Posterior cingulate gyrus (tissue), 11 donors: ENCODE results near the gene ZBTB17.
A peak's percentile ranks its signal among the peaks of the same experiment; 100 is the strongest.
"Not testable (repeated sequence)": the region's sequence is repeated elsewhere in the genome, so short reads cannot be mapped to it uniquely, and the experiment has no call there.

ENCODE experiments used
- DNase-seq, 10 donors: peaks; one replicate each; pipeline versions ENCODE4 v3.0.0 to v3.0.0-alpha.2; 2020 to 2021; ENCODE audit warnings: mixed read lengths in 3 of 10
- intact Hi-C: fragments of 100-400 bp; cut with DNase I; formaldehyde crosslinking; loops from one replicate; pipeline ENCODE4 v1.15.1; 2023

Gene ZBTB17

DNA sequence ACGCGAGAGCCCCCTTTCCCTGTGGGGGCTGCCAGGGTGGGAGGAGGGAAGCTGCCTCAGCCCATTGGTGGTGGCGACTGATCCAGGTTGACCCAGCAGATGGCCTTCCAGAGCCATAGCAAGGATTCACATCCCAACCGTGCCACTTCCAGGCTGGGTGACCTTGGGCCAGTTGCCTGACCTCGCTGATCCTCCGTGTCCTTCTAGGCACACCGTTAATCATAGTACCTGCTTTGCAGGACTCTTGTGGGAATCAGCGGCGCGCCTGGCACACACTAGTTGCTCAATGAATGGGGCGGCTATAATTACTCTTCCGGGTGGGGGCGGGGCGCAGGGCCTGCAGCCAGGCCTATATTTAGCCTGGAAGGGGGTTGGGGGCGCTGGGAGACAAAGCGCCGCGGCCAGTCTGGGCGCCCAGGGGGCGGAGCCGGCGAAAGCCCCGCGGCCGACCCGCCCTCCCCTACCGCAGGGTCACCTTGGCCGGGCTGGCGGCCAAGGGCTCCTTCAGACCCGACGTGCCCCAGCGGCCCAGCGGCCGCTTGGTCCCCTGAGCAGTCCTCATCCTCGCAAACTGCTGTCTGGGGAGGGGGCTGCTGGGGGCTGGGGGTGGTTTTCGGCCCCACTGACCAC, 36.8 kb upstream of the ZBTB17 start:
- intact Hi-C loops, result no loop called here
- DNase-seq, result peak in 2 of 10 donors; percentile 26 to 74

DNA sequence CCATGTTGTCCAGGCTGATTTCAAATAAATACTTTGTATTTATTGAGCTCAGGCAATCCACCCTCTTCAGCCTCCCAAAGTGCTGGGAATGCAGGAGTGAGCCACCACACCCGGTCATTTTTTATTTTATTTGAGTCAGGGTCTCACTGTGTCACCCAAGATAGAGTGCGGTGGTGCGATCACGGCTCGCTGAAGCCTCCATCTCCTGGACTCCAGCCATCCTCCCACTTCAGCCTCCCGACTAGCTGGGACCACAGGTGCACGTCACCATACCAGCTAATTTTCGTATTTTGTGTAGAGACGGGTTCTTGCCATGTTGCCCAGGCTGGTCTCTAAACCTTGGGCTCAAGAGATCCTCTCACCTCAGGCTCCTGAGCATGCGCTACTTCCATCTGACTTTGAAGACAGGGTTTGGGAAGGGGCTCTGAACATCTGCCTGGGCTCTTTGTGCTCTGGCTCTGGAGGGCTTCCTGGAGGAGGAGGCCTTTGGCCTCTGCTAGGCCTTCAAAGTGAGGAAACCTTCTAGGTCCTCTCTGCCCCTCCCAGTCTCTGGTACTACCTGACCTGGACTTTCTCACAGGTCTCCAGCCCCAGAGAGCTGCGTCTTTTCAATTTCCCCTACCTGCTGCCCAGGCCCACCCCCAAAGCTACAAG, 36.2 kb upstream of the ZBTB17 start:
- intact Hi-C loops, result no loop called here
- peak in 1 of 10 donors; percentile 64 for DNase-seq

DNA sequence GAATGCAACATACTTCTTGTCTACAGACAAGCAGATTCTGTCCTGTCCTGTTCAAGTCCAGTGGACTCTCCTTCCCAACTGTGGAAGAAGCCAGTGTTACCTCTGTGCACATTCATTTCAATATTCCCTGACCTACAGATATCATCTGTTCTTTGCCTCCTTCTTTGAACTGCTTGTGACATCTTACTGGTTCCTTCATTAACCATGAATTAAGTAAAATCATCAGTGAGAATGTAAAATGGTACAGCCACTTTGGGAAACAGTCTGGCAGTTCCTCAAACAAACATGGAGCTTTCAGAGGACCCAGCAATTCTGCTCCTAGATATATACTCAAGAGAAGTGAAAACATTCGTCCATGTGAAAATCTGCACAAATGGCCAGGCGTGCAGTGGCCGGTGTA, 34.9 kb upstream of the ZBTB17 start:
- DNase-seq, result no peak
- intact Hi-C loops, result no loop called here

DNA sequence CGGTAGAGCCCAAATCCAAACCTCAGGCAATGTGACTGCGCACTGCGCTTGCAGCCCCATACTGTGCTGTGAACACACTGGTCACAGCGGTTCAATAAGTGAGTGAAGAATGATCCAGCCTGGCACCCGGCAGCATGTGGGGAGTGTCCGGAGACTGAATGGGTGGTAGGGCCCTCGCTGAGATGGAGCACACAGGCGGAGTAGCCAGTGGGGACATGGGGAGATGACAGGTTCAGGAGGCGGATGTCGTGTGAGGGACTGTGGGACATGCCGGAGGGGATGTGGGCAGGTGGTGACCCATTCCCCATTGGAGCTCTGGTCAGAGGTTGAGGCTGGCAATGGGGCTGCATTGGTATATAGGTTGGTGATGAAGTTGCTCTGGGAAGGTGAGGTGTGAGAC, 33.8 kb upstream of the ZBTB17 start:
- peak in 1 of 10 donors; percentile 59 for DNase-seq
- intact Hi-C loops, result loop anchor here (2.0 kb wide), 2 partner anchors 23 to 47 kb away; no protein-coding TSS in a partner anchor

GRCh38 chr1:16009030-16009460, 33.1 kb upstream of the ZBTB17 start:
- intact Hi-C loops, result loop anchor here (2.0 kb wide), 2 partner anchors 24 to 48 kb away; no protein-coding TSS in a partner anchor
- DNase-seq, result peak; percentile 57 to 97 (median 84)

DNA sequence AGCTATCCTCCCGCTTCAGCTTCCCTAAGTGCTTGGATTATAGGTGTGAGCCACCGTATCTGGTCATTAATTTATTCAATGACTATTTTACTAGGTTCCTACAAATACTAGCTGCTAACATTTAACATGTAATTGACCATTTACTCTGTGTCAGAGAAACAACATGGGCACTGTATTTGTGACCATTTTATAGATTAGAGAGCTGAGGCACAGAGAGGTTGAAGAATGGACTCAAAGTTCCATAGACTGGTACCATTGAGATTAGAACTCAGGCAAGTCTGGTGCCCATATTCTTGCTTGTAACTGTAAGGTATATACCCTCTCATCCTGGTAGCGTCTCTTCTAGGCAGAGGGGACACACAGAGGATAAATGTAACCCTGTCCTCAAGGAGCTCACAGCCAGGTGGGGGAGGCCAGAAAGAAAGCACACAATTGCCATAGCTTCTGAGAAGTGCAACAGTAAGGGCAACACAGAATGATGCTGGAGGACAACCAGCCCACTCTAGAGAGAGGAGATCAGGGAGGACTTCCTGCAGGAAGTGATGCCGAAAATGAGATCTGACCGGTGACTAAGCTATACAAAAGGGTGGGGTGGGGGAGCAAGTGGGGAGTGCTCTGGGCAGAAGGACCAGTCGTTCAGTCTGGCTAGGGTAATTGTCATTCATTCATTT, 31.9 kb upstream of the ZBTB17 start:
- intact Hi-C loops, result loop anchor here (2.0 kb wide), 2 partner anchors 25 to 49 kb away; no protein-coding TSS in a partner anchor
- DNase-seq, result no peak

DNA sequence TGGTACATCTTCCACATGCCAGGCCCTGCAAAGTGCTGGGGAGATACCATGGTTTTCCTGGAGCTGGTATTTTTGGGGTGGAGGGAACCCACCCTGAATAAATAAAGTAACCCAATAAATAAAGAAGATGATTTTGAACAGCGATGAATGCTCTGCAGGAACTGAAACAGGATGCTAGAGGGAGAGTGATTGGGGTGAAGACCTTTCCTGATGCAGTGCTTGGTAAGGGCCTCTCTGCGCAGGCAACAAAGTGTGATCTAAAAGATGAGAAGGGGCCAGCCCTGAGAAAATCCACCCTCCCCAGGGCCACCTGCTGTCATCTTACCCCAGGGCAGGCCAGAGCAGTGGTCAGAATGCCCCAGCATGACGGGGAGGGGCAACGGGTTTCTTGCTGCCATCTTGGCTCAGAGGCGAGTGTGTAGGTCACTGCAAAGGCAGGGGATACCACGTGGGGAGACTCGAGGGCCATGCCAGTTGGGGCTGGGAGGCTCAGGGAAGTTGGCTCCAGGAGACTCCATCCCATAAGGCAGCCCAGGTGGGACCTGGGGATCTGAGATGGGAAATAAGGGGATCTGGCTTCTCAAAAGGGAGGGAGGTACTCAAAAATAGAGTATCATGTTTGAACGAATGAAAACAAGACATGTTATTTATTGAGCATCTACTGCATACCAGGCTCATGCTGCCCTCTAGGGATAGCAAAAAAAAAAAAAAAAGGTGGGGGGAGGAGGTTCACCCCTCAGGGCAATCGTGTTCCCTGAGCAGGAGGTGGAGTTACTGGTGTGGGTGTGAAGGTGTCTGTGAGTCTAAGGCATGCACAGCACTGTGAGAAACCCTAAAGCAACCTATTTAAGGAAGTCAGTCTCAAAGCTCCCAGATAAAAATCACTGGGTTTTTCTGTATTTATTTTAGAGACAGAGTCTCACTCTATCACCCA, 30.9 kb upstream of the ZBTB17 start:
- peak in 3 of 10 donors; percentile 26 to 80 (median 37) for DNase-seq
- intact Hi-C loops, result no loop called here

DNA sequence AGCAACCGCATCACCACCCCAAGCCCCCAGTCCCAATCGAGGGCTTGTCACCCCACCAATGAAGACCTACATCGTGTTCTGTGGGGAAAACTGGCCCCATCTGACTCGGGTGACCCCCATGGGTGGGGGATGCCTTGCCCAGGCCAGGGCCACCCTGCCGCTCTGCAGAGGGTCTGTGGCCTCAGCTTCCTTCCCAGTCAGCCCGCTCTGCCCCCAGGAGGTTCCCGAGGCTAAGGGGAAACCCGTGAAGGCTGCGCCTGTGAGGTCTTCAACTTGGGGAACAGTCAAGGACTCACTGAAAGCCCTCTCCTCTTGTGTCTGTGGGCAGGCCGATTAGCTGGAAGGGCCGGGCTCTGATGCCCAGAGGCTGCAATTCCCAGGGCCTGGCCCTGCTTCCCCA, 30.1 kb upstream of the ZBTB17 start:
- intact Hi-C loops, result no loop called here
- DNase-seq, result peak in 3 of 10 donors; percentile 39 to 65 (median 54)

- intact Hi-C loops, result no loop called here
Measured at GRCh38 chr1:16005597-16005996, 29.7 kb upstream of the ZBTB17 start.

DNA sequence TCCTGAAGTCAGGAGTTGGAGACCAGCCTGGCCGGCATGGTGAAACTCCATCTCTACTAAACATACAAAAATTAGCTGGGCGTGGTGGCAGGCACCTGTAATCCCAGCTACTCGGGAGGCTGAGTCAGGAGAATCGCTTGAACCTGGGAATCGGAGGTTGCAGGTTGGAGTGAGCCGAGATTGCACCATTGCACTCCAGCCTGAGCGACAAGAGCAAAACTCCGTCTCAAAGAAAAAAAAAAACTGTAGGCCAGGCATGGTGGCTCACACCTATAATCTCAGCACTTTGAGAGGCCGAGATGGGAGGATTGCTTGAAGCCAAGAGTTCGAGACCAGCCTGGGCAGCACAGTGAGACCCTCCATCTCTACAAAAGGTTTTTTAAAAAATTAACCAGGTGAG, 25.4 kb upstream of the ZBTB17 start:
- DNase-seq, result peak in 1 of 10 donors; percentile 29
- intact Hi-C loops, result not testable (repeated sequence)

More at GRCh38 chr1:16005597-16005996, 29.7 kb upstream of the ZBTB17 start:
- peak in 3 of 10 donors; percentile 3 to 53 (median 9) for DNase-seq

DNA sequence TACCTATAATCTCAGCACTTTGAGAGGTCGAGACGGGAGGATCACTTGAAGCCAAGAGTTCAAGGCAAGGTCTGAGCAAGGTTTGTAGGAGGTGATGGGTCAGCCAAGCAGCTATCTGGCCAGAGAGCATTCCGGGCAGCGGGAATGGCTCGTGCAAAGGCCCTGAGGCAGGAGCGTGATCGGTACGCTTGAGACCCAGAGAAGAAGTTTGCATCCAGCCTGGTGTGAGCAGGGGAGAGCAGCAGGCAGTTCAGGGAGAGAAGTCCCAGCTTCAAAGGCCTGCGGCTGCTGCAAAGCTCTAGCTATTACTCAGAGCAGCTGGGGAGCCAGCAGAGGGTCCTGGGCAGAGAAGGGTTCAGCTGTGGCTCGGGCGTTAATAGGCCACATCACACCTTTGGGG, 23.0 kb upstream of the ZBTB17 start:
- DNase-seq, result peak in 3 of 10 donors; percentile 30 to 61 (median 39)
- intact Hi-C loops, result no loop called here

DNA sequence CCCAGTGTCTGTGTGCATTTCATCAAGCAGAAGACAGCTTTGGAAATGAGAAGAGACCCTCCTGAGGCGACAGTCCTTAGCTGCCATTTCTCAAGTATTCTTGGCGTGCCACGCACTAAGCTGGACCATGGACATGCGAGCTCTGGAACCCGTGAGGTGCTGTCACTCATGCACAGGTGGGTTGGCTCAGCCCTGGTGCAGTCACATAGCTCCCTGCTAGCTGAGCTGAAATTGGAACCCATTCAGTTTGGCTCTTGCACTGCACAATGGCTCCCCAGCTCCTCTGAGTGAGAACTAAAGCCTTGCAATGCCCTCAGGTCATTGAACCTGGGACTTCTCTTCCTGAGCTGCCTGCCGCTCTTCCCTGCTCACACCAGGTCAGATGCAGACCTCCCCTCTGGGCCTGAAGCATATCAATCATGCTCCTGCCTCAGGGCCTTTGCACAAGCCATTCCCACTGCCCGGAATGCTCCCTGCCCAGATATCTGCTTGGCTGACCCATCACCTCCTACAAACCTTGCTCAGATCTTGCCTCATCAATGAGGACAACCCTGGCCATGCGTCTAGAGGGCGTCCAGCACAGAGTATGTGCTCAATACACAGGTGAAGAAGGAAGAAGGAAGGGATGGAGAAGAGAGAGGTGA, 21.9 kb upstream of the ZBTB17 start:
- peak in 3 of 10 donors; percentile 32 to 59 (median 37) for DNase-seq
- intact Hi-C loops, result no loop called here

GRCh38 chr1:15997076-15997585, 21.2 kb upstream of the ZBTB17 start:
- DNase-seq, result peak in 3 of 10 donors; percentile 35 to 67 (median 52)
- intact Hi-C loops, result no loop called here

- DNase-seq, result peak in 9 of 10 donors; percentile 43 to 97 (median 74)
- intact Hi-C loops, result loop anchor here (1.0 to 5.0 kb wide), 2 partner anchors 177 to 202 kb away; no protein-coding TSS in a partner anchor
Measured at GRCh38 chr1:15994590-15995351, 18.9 kb upstream of the ZBTB17 start.

GRCh38 chr1:15994081-15994480, 18.2 kb upstream of the ZBTB17 start:
- intact Hi-C loops, result loop anchor here (1.0 to 5.0 kb wide), 2 partner anchors 177 to 202 kb away; no protein-coding TSS in a partner anchor
- DNase-seq, result no peak

DNA sequence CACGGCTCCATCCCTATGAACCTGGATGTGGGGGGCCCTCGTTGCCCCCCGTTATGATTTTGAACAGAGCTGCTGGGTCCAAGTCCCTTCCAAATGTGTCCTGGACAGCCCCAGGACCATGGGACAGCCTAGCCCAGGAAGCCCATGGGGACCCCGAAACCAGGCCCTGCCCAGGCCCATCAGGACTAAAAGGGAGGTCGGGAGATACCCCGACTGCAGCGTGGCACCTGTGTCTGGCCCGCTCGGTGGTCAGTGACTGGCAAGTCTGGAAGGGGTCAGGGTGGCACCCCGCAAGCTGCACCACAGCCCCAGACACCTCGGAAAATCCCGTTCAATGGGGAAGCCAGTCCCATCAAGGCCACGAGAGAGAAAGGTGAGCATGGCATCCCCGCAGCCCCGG, 17.8 kb upstream of the ZBTB17 start:
- intact Hi-C loops, result loop anchor here (1.0 to 5.0 kb wide), 2 partner anchors 176 to 201 kb away; no protein-coding TSS in a partner anchor
- peak in 2 of 10 donors; percentile 54 to 67 for DNase-seq

DNA sequence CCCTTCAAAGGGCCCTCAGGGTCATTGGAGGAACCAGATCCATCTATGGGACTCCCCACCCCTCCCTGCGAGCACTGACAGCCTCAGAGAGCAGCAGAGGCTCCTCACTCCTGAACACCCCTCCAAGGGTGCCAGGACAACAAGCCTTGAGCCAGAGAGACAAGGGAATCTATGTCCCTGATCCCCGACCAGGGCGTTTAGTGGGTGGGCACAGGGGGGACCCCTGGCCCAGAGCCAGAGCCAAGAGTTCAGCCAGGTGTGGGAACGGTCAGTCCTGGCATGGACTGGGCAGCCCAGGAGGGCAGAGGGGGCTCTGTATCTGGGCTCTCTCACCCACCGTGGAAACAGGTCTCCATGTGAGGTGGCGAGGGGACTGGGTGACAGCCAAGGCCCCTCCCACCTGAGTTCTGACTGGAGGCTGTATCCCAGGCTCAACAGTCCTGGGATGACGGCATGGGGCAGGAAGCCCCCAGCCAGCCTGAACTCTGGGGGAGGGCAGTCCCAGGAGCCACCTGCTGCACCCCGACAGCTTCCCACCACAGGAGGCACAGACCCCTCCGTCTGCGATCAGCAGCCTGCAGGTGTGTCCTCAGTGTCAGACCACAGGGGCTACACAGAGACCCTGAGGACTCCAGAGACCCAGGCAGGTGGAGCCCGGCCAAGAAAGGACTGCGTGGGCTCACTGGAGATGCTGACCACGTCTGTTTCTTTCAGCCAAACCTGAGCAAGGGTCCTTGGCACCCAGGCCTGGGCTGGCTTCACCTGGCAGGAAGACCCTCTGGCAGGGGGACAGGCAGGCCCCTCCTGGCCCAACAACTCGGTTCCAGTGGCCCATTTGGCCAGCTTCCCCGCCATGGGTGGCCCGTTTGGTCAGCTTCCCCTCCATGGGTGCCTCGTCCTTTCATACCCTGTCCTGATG, 16.9 kb upstream of the ZBTB17 start:
- intact Hi-C loops, result loop anchor here (5.0 kb wide), 1 partner anchor 176 kb away; no protein-coding TSS in a partner anchor
- peak in 2 of 10 donors; percentile 53 to 54 for DNase-seq
